Activated CD4-positive, alpha-beta memory T cell treated with anti-CD3 and anti-CD28 coated beads for 36 hours (primary cell): Measurements from ENCODE around the gene HSD17B4. TPM values are rescaled to one million over a fixed set of nuclear protein-coding genes. Genes with fewer than 3 reads are reported as not detected.
"Not testable (repeated sequence)": the region's sequence is repeated elsewhere in the genome, so short reads cannot be mapped to it uniquely, and the experiment has no call there.

Source experiments
- CTCF ChIA-PET: fragments of 350-600 bp; sonication (Branson Sonifier 250); formaldehyde crosslinking; loops from one replicate; lab custom pipeline; 2021; ENCODE audit warnings: antibody characterized with exemption, inconsistent platforms; lab: Charles Lee
- POLR2A ChIA-PET: fragments of 350-600 bp; sonication (Branson Sonifier 250); formaldehyde crosslinking; loops from one replicate; lab custom pipeline; 2021; ENCODE audit warnings: antibody characterized with exemption; lab: Charles Lee
- DNase-seq: peaks from one replicate; pipeline ENCODE4 v3.0.0-alpha.2; 2020
- H3K27ac Mint-ChIP-seq: one replicate; pipeline ENCODE4 v1.8.0; 2021; ENCODE audit warnings: mixed read lengths
- H3K27me3 Mint-ChIP-seq: one replicate; pipeline ENCODE4 v1.8.0; 2021; ENCODE audit warnings: mixed read lengths
- H3K36me3 Mint-ChIP-seq: one replicate; pipeline ENCODE4 v1.8.0; 2021; ENCODE audit warnings: mixed read lengths
- H3K4me1 Mint-ChIP-seq: one replicate; pipeline ENCODE4 v1.8.0; 2021; ENCODE audit warnings: low read depth, mixed read lengths
- H3K4me3 Mint-ChIP-seq: one replicate; pipeline ENCODE4 v1.8.0; 2021; ENCODE audit warnings: mild to moderate bottlenecking, mixed read lengths
- H3K9me3 Mint-ChIP-seq: one replicate; pipeline ENCODE4 v1.8.0; 2021; ENCODE audit warnings: mixed read lengths
- intact Hi-C: fragments of 100-400 bp; cut with micrococcal nuclease; formaldehyde crosslinking; loops from one replicate; pipeline ENCODE4 v1.15.1; 2023
- total RNA-seq, 2 experiments: library from RNA; stranded (reverse); gene quantifications; one replicate each; pipeline ENCODE4 v1.2.3, GENCODE V29; 2021

The HSD17B4 gene
- total RNA-seq, 2 experiments from 2014 or later, result 83.2 to 117 TPM

DNA sequence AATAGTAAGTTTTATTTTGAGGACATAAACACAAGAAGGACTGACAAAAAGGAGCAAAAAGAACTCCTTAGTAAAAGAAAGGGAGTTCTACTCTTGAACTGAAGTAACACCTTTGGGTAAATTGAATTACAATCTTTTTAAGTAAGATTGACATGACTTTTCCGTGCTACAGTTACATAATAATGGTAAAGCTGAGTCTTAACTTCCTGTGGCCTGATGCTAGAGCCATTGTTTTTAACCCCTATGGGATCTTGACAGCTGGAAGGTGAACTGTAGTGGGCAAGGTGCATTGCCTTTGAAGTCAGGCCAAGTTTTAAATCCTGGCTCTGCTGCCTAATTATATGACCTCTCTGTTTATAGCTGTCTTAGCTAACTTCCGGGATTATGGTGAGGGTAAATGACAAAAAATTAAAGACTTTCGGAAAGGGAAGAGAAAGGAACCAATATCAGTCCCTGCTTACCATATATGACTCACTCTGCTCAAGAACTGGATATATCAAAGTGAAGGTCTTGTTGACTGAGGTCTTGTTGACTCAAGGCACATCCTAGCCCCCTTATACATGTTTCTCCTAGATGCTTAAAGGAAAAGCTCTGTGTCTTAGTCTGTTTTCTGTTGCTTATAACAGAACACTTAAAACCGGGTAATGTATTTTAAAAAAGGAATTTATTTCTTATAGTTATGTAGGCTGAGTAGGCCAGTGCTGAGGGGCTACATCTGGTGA is 6.8 kb downstream of the HSD17B4 start:
- Mint-ChIP-seq H3K36me3 (peaks cover 3% of the 10 kb centered on the region), H3K9me3 (no peaks in the 10 kb centered on the region), H3K4me1 (peaks cover 7% of the 10 kb centered on the region), H3K27ac (no peak overlapping the region), H3K27me3 (no peaks in the 10 kb centered on the region), H3K4me3 (no peak overlapping the region)
- ChIA-PET CTCF (interaction anchor here (0.6 to 1.2 kb wide), 3 partner anchors 24 to 471 kb away, joined by 3 to 5 read pairs (median 4); no protein-coding TSS in a partner anchor), POLR2A (no interaction called here)
- no peak for DNase-seq
- intact Hi-C loops, result no loop called here

DNA sequence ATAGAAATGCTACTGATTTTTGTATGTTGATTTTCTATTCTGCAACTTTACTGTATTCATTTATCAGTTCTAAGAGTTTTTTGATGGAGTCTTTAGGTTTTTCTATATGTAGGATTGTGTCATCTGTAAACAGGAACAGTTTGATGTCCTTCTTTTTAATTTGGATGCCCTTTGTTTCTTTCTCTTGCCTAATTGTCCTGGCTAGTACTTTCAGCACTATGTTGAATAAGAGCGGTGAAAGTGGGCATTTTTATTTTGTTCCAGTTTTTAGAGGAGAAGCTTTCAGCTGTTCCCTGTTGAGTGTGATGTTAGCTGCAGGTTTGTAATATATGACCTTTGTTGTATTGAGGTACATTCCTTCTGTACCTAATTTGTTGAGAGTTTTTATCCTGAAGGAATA is 13.3 kb downstream of the HSD17B4 start:
- peaks cover 25% of the 10 kb centered on the region for H3K9me3 Mint-ChIP-seq
- H3K27me3 Mint-ChIP-seq, result no peaks in the 10 kb centered on the region
- POLR2A ChIA-PET, result no interaction called here
- no peak overlapping the region for H3K27ac Mint-ChIP-seq
- no peak for DNase-seq
- CTCF ChIA-PET, result no interaction called here
- peaks cover 46% of the 10 kb centered on the region for H3K36me3 Mint-ChIP-seq
- intact Hi-C loops, result no loop called here
- H3K4me3 Mint-ChIP-seq, result no peak overlapping the region
- H3K4me1 Mint-ChIP-seq, result peaks cover 6% of the 10 kb centered on the region

DNA sequence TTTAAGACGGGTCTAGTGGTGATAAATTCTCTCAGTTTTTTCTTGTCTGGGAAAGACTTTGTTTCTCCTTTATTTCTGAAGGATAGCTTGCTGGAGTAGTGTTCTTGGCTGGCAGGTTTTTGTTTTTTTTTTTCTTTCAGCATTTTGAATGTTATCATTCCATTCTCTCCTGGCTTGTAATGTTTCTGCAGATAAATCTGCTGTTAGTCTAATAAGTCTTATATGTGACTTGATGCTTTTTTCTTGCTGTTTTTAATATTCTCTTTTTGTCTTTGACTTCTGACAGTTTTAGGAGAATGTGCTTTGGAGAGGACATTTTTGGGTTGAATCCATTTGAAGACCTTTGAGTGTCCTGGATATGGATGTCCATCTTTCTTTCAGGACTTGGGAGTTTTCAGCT is 16.0 kb downstream of the HSD17B4 start:
- POLR2A ChIA-PET, result no interaction called here
- H3K9me3 Mint-ChIP-seq, result peaks cover 25% of the 10 kb centered on the region
- no peak overlapping the region for H3K4me3 Mint-ChIP-seq
- no peak for DNase-seq
- no peaks in the 10 kb centered on the region for H3K27me3 Mint-ChIP-seq
- no peak overlapping the region for H3K27ac Mint-ChIP-seq
- intact Hi-C loops, result no loop called here
- H3K4me1 Mint-ChIP-seq, result peaks cover 9% of the 10 kb centered on the region
- peaks cover 46% of the 10 kb centered on the region for H3K36me3 Mint-ChIP-seq
- CTCF ChIA-PET, result no interaction called here

DNA sequence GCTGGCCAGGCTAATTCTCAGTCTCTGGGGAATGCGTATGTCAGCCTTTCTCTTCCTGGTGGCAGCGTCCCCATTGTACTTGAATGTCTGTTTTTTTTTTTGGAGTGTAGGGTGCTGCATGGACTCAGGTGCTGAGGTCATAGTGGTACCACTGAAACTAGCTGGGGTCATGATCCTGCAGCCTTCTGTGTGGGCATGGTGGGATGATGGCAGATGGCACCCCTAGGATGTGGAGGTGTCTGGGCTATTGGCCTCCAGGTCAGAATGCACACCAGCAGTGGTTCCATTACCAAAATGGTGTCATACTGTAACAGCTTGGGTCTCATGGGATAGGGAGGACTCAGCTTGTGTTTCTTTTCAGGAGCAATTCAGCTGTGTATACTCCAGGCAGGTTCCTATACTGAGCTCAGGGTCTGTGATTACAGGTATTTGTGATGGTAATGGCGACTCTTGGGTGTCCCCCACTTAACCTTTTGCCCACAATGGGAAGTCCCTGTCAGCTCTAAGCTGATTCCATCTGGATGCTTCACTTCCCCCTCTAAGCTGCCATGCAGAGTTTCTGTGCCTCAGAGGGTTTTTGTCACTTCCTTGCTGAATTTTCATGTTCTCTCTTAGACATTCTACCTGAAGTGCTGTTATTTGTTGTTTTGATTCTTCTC is 17.9 kb downstream of the HSD17B4 start:
- no peak overlapping the region for H3K27ac Mint-ChIP-seq
- H3K27me3 Mint-ChIP-seq, result no peaks in the 10 kb centered on the region
- no peak for DNase-seq
- POLR2A ChIA-PET, result no interaction called here
- H3K36me3 Mint-ChIP-seq, result peaks cover 44% of the 10 kb centered on the region
- CTCF ChIA-PET, result interaction anchor here (0.8 to 1.5 kb wide), 3 partner anchors 8 to 276 kb away, joined by 3 to 6 read pairs (median 4); no protein-coding TSS in a partner anchor
- peaks cover 25% of the 10 kb centered on the region for H3K9me3 Mint-ChIP-seq
- H3K4me1 Mint-ChIP-seq, result peaks cover 9% of the 10 kb centered on the region
- no peak overlapping the region for H3K4me3 Mint-ChIP-seq
- intact Hi-C loops, result no loop called here

DNA sequence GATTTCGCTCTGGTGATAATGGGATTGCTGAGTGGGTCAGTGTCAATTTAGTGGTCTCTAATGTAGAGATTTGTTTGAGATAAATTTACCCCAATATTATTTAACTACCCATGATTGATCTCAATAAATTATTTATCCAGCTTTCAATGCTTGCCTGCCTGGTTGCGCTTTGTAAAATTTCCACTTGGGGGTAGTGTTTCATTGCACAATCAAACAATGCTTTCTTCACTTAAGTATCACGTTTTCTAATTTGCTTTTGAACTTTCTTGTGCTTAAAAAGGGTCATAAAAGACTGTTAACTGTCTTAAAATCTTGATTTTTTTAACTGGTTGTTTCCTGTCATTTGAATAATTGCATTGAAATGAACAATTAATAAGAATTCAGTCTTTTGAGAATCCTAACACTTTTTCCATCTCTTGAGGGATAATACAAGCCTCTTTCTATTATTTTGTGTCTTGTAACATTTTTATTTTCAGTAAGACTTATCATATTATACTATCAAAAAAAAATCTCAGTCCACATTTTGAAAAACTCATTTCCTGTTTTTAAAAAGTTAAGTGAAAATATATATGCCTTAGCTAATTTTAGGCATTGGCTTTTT is 18.7 kb downstream of the HSD17B4 start:
- intact Hi-C loops, result loop anchor here (1.0 kb wide), 1 partner anchor 273 kb away; no protein-coding TSS in a partner anchor
- peaks cover 25% of the 10 kb centered on the region for H3K9me3 Mint-ChIP-seq
- ChIA-PET POLR2A (no interaction called here), CTCF (interaction anchor here (0.7 to 1.5 kb wide), 4 partner anchors 9 to 279 kb away, joined by 3 to 6 read pairs (median 4); no protein-coding TSS in a partner anchor)
- peaks cover 9% of the 10 kb centered on the region for H3K4me1 Mint-ChIP-seq
- H3K4me3 Mint-ChIP-seq, result no peak overlapping the region
- DNase-seq, result no peak
- peaks cover 37% of the 10 kb centered on the region for H3K36me3 Mint-ChIP-seq
- H3K27ac Mint-ChIP-seq, result no peak overlapping the region
- H3K27me3 Mint-ChIP-seq, result no peaks in the 10 kb centered on the region

DNA sequence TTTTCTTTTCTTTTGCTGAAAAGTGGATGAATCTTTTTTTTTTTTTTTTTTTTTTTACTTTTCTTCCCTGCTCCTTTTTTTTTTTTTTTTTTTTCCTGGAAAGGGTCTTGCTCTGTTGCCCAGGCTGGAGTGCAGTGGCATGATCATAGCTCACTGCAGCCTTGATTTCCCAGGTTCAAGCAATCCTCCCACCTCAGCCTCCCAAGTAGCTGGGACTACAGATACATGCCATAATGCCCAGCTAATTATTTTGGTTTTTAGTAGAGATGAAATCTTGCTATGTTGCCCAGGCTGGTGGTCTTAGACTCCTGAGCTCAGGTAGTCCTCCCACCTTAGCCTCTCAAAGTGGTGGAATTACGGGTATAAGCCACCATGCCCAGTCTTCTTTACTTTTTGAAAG is 20.9 kb downstream of the HSD17B4 start:
- no peak for DNase-seq
- peaks cover 4% of the 10 kb centered on the region for H3K4me1 Mint-ChIP-seq
- ChIA-PET CTCF (no interaction called here), POLR2A (no interaction called here)
- no peak overlapping the region for H3K27ac Mint-ChIP-seq
- peaks cover 27% of the 10 kb centered on the region for H3K36me3 Mint-ChIP-seq
- peaks cover 15% of the 10 kb centered on the region for H3K9me3 Mint-ChIP-seq
- intact Hi-C loops, result no loop called here
- no peak overlapping the region for H3K4me3 Mint-ChIP-seq
- H3K27me3 Mint-ChIP-seq, result no peaks in the 10 kb centered on the region

DNA sequence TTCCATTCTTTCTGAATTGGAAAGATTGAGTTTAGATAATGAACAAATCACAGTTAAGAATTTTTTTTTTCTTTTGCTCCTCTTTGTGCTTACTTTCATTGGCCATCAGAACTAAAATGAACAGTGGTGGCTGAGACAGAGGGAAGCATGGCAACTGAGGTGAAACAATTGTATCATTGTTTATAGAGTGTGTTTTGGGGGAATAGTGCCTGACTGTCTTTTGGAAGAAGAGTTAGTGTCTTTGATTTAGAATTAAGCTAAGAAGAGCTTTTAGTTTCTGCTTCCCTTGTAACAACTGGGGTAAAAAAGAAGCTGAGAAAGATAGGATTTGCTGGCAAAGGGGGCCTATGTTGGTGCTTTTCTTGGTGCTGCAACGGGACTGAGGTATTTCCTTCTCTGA is 24.0 kb downstream of the HSD17B4 start:
- intact Hi-C loops, result no loop called here
- Mint-ChIP-seq H3K27me3 (no peaks in the 10 kb centered on the region), H3K27ac (no peak overlapping the region), H3K4me3 (no peak overlapping the region), H3K4me1 (no peaks in the 10 kb centered on the region), H3K9me3 (no peaks in the 10 kb centered on the region), H3K36me3 (peaks cover 26% of the 10 kb centered on the region)
- ChIA-PET CTCF (no interaction called here), POLR2A (no interaction called here)
- DNase-seq, result no peak

DNA sequence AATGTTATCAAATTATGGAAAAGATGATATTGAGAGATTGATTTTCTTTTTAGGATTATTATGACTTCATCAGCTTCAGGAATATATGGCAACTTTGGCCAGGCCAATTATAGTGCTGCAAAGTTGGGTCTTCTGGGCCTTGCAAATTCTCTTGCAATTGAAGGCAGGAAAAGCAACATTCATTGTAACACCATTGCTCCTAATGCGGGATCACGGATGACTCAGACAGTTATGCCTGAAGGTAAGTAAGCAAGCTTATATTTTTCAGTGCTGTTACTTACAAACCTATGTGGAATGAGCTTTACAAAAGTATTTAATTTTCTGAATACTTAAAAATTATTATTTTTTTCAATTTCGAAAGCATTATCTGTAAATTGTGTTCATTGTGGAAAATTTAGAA is 26.5 kb downstream of the HSD17B4 start:
- H3K36me3 Mint-ChIP-seq, result peaks cover 34% of the 10 kb centered on the region
- ChIA-PET CTCF (interaction anchor here (1.0 kb wide), 1 partner anchor 491 kb away, joined by 4 read pairs; the partner anchor contains the start of gene DTWD2), POLR2A (no interaction called here)
- DNase-seq, result no peak
- H3K4me1 Mint-ChIP-seq, result no peaks in the 10 kb centered on the region
- no peak overlapping the region for H3K4me3 Mint-ChIP-seq
- no peaks in the 10 kb centered on the region for H3K27me3 Mint-ChIP-seq
- no peaks in the 10 kb centered on the region for H3K9me3 Mint-ChIP-seq
- intact Hi-C loops, result no loop called here
- no peak overlapping the region for H3K27ac Mint-ChIP-seq

DNA sequence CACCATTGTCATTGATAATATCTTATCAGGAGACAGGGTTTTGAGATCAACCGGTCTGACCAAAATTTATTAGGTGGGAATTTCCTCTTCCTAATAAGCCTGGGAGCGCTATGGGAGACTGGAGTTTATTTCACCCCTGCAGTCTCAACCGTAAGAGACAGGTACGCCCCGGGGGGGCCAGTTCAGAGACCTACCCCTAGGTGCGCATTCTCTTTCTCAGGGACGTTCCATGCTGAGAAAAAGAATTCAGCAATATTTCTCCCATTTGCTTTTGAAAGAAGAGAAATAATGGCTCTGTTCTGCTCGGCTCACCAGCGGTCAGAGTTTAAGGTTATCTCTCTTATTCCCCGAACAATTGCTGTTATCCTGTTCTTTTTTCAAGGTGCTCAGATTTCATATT is 28.3 kb downstream of the HSD17B4 start:
- H3K4me1 Mint-ChIP-seq, intact Hi-C loops, H3K9me3 Mint-ChIP-seq, H3K27me3 Mint-ChIP-seq, CTCF ChIA-PET, POLR2A ChIA-PET, H3K4me3 Mint-ChIP-seq, DNase-seq, H3K27ac Mint-ChIP-seq: not testable (repeated sequence)
- peaks cover 38% of the 10 kb centered on the region for H3K36me3 Mint-ChIP-seq

DNA sequence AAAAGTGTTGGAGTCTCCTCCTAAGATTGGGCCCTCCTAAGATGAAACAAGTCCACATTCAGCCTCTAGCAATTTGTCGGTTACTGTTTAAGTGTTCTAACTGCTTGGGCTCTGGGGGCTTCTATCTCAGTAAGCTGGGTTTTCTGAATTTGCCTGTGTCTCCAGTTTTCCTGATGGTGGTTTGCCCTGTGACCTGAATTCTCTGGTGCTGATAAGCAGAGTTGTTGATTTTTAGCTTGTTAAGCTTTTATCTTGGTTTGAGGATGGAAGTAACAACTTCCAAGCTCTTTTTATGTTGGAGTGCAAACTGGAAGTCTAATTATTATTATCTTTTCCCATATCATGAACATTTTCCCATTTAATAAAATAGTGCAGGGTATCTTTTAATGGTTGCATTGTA is 30.9 kb downstream of the HSD17B4 start:
- POLR2A ChIA-PET, result no interaction called here
- H3K4me3 Mint-ChIP-seq, result no peak overlapping the region
- no peak overlapping the region for H3K27ac Mint-ChIP-seq
- no peaks in the 10 kb centered on the region for H3K4me1 Mint-ChIP-seq
- H3K36me3 Mint-ChIP-seq, result peaks cover 34% of the 10 kb centered on the region
- no peaks in the 10 kb centered on the region for H3K27me3 Mint-ChIP-seq
- intact Hi-C loops, result no loop called here
- CTCF ChIA-PET, result no interaction called here
- H3K9me3 Mint-ChIP-seq, result no peaks in the 10 kb centered on the region
- DNase-seq, result no peak

DNA sequence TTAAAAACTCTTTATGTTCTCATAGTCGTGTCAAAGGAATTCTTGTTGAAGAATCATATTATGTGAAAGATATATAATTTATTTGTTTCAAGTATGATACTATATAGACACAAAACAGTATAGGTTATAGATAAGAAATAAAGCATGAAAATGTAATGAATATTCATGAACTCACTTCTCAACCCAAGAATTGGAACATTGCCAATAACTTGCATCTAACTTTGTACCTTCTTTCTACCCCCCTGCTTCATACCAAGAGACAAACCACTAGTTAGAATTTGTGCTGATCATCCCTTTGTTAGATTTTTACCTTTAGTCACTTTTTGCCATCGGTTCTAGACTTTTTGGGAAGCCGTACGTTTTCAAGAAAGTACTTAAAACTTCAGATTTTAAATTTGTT is 32.6 kb downstream of the HSD17B4 start:
- Mint-ChIP-seq H3K27ac (no peak overlapping the region), H3K4me3 (no peak overlapping the region), H3K36me3 (peaks cover 31% of the 10 kb centered on the region), H3K27me3 (no peaks in the 10 kb centered on the region), H3K4me1 (no peaks in the 10 kb centered on the region), H3K9me3 (no peaks in the 10 kb centered on the region)
- intact Hi-C loops, result no loop called here
- CTCF ChIA-PET, result no interaction called here
- DNase-seq, result no peak
- POLR2A ChIA-PET, result no interaction called here

DNA sequence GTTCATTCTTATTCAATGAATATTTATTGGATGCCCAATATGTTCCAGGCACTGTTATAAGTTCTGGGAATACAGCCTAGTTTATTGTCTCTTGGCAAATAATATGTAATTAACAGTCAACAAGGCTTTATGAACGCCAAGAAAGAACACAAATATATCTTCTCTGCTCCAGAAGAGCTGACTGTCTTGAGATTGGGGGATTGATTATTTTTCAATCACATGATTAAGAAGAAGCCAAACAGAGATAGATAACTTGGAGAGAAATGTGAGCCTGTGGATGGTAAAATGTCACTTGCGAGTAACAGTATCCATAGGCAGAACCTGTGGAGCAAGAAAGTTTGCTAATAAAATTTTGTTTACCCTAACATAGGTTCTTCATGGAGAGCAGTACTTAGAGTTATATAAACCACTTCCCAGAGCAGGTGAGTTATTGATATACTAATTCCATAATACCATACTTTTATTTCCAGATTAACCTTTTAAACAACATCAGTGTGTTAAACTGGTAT is 49.4 kb downstream of the HSD17B4 start:
- Mint-ChIP-seq H3K27me3 (no peaks in the 10 kb centered on the region), H3K27ac (no peak overlapping the region), H3K4me1 (no peaks in the 10 kb centered on the region), H3K9me3 (peaks cover 21% of the 10 kb centered on the region), H3K4me3 (no peak overlapping the region), H3K36me3 (peaks cover 37% of the 10 kb centered on the region)
- ChIA-PET POLR2A (no interaction called here), CTCF (no interaction called here)
- DNase-seq, result no peak
- intact Hi-C loops, result no loop called here
